ENCODE data around the gene CTF1. TPM values are rescaled to one million over a fixed set of nuclear protein-coding genes. Genes with fewer than 3 reads are reported as not detected.
"Not testable (repeated sequence)": the region's sequence is repeated elsewhere in the genome, so short reads cannot be mapped to it uniquely, and the experiment has no call there.

CTF1 gene
- total RNA-seq, 1 donor from 2014 or later = 0.17 TPM

DNA sequence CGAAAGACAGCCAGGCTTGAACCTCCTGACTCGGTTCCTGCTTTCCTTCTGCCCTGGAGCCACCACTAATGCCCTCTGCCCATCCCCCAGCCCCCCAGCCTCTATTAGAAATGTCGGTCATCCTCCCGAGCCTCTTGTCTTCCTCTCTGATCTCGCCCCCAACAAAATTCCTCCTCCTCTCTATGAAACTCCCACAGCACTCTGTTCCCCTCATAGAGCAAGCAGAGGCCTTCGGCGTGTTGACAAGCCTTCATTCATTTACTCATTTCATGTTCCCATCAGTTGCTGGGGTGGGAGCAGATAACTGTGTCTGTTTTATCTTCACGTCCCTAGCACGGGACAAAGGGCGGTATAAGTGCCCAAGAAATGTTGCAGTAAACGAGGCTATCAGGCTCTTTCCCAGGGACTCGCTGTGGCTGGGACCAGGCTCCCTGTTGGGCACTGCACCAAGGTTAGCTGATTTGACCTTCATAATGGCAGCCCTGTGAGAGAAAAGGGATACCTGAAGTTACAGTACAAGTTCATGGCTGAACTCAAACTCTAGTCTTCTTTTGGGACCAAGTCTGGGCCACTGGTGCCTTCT, 34.7 kb downstream of the CTF1 start:
- no peak for DNase-seq

DNA sequence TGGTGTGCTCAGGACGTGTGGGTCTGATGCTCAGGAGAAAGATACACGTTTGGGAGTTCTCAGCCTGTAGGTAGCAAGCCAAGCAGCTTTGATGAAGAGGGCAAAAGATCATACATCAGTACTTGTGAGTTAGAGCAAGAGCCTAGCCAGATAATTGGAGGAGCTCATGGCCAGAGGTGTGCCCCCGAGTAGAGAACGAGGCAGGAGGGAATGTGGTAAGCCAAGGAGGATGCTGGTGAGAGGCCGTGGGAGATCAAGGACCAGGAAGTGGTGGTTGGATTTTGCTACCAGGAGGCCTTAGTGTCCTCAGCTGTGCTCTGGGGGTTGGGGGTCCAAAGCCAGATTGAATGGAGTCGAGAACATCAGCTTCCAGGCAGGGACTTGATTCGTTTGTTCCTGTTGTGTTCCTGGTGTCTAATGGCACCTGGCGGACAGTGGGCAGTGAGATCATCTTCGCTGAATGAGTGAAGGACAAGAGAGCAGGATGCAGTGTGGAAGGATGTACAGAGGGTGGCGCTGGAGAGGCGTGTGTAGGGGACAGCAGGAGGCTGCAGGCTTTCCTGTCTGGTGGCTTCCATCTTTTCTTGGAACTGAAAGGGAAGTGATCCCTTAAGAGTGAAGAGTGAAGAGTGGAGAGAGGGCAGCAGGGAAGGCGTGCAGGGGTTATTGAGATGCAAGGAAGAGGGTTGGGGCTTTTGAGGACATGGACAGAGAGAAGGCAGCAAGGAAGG, 38.6 kb downstream of the CTF1 start:
- peak; percentile 77 for DNase-seq

DNA sequence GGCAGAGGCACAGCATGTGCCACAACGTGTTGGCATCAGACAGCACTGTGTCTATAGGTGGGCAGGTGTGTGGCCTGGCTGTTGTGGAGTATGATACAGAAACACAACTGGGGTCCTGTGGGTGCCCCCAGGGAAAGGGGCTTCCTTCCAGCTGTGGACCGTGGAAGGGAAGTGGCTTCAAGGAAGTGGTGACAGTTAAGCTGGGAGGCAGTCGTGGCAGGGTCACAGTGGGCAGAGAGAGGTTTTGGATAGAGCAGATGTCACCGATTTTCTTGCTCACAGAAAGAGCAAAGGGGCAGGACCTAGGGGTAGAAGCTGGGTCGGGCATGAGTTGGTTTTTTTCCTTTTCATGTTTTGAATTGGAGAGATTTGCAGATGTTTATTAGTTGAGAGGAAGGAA, 41.3 kb downstream of the CTF1 start:
- no peak for DNase-seq

DNA sequence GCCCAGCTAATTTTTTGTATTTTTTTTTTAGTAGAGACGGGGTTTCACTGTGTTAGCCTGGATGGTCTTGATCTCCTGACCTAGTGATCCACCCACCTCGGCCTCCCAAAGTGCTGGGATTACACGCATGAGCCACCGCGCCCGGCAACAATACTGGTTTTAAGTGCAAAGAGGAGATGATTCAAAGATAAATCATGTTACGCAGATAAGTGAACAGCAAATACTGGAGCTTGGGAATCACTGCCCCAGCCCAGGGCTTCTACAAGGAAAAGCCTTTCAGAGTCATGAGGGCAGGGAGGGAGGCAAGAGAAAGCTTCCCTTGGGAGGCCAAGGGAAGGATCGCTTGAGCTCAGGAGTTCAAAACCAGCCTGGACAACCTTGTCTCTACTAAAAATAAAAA, 43.2 kb downstream of the CTF1 start:
- not testable (repeated sequence) for DNase-seq

DNA sequence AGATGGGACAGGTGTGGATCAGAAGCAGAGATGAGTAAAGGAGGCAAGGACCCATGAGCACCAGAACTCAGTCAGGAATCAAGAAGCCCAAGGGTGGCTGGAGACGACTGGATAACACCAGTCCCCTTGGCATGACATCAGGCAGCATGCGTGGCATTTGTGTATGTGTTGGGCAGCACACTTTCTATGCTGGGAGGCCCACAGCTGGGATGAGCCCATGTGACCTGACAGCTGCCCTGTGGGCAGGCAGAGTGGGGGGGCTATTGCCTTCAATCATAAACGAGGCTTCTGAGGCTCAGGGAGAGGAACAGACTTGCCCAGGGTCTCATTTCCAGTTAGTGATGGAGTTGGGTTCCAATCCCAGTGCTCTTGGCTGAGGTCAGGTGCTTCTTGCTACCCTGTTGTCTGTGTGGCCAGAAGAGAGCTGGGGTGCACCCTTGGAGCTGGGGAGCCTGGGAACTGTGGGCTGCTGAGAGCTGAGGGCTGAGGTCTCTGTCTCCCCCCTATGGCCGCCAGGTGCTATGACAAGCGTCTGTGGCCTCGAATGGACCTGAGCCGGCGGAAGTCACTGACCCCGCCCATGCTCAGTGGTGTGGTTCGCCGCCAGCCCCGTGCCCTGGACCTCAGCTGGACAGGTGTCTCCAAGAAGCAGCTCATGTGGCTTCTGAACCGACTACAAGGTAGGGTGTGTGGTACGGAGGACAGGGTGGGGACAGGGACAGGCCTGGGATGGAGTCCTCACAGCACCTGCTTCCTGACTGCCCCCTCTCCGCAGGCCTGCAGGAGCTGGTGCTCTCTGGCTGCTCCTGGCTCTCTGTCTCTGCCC, 45.4 kb downstream of the CTF1 start:
- DNase-seq = peak; percentile 84

DNA sequence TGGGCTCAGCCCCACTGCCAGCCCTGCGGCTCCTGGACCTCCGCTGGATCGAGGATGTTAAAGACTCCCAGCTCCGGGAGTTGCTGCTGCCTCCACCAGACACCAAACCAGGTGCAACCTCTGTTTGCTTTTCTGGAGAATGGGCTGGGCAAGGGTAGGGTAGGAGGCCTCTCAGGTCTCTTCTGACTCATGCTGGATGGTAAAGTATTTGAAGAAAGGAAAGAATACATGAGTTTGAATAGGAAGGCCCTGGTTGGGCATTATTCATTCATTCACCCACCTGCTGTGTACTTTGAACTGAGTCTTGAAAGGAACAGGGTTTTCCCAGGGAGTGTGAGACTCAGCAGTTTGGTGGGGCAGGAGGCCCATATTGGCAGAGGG, 46.0 kb downstream of the CTF1 start:
- no peak for DNase-seq

DNA sequence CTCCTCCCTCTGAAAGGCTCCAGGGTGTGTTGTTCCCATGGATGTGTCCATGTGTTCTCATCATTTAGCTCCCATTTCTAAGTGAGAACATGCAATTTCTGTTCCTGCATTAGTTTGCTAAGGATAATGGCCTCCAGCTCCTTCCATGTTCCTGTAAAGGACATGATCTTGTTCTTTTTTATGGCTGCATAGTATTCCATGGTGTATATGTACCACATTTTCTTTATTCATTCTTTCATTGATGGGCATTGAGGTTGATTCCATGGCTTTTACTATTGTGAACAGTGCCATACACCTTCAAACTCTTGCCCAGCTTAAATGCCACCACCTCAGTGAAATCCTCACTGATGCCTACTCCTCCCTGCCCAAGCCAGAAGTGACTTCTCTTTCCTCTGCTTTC, 47.9 kb downstream of the CTF1 start:
- no peak for DNase-seq

DNA sequence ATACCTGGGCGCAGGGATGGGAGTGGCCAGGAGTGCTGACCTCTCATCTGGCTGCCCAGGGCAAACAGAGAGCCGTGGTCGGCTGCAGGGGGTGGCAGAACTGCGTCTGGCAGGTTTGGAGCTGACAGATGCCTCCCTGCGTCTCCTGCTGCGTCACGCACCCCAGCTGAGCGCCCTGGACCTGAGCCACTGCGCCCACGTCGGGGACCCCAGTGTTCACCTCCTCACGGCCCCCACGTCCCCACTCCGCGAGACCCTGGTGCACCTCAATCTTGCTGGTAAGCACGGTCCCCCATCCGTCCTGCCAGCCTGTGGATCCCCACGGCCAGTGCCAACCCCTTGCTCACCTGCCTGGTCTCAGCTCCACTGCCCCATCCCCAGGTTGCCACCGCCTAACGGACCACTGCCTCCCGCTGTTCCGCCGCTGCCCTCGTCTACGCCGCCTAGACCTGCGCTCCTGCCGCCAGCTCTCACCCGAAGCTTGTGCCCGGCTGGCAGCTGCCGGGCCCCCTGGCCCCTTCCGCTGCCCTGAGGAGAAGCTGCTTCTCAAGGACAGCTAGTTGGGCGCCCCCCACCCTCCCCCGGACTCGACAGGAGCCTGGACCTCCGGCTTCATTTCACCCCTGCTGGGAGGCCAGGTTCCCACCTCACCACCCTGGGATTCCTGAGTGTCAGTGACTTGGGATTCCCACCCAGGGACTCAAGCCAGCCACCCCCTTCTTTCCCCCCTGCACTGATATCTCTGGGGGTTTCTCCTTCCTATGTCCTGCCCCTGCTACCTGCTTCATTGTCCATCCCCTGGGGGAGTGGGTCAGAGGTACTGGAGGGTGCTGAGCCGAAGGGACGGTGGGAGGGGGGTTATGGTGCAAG, 50.5 kb downstream of the CTF1 start:
- no peak for DNase-seq

DNA sequence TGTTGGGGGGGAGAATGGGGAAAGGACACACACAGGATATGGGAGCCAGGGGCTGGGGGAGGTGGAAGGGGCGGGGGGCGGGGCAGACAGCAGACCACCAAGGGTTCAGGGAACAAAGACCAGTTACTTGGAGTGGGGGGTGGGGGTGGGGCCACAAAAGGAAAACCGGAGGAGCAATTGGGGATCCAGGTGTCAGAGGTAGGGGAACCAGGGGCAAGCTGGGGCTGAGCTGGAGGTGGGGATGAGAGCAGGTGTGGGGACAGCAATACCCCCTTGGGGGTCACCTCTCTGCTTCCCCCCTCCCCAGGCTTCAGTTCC, 51.1 kb downstream of the CTF1 start:
- no peak for DNase-seq

DNA sequence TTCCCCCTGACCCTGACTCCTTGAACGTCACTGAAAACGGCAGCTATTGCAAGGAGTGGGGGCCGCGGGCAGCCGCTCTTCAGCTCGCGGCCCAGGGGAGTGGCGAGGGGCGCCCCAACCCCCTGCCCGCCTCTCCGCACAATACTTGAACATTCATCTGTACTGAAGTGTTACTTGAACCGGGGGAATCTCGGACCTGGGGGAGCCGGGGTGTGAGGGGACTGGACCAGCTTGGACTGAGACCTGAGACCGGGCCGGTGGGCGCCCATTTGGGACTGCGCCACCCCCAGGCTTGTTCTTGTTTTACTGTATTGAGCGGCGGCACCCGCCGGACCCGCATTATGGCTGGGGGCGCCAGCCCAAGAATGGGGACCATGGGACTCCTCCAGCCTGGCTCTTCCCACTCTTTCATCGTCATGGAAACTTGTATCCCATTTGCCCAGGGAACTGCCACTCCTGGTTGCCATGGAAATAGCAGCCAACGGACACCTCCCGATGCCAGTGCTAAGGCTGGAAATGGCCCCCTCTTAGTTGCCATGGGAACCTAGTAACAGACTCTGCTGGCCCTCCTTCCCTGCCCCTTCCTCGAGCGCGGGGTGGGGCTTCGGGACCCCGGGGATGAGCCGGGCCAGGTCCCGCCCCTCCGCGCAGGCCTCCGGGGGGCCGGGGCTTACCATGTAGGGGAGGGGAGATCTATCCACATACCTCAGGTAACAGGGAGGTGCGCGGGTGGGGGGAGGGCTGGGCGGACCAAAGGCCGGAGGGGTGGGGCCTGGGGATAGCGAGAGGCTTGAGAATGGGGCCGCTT, 51.6 kb downstream of the CTF1 start:
- peak; percentile 99 for DNase-seq

DNA sequence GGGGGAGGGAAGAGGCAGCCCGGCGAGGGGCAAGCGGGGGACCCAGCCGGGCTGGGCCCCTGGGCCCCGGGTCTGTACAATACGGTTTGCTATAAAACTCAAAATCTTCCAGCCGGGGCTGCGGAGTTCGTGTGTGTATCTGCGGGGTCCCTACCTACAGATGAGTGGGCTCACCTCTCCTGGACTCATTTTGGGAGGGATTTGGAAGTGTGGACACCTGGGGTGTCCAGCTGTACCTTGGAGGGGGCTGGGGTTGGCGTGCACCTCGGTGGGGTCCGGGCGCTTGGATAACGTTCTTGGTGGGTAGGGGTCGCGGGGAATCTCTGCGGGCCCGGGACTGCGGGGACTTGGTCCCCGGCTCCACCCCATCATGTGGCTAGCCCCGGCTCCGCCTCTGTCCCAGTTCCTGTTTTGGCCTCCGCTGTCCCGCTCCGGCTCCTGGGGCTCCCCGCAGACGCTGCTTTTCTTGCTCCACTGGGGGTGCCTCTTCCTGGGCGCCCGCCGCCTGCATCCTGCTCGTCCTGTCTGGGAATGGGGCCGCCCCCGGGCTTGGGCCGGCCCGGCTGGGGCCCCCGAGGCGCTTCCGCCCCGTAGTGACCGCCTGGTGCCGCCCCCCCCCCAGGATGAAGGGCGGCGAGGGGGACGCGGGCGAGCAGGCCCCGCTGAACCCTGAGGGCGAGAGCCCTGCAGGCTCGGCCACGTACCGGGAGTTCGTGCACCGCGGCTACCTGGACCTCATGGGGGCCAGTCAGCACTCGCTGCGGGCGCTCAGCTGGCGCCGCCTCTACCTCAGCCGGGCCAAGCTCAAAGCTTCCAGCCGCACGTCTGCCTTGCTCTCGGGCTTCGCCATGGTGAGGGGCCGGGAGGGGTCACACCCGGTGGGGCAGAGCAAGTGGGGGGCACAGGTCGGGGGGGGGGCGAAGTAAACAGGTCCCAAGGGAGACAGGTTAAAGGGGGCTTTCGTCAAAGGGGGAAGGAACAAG, 52.5 kb downstream of the CTF1 start, which contains the start of gene ORAI3:
Gene ORAI3 (plus strand): TSS at position 402 of the 983 bp plus-strand sequence. CDS start 222 bp downstream, at position 624.
- peak; percentile 65 for DNase-seq

DNA sequence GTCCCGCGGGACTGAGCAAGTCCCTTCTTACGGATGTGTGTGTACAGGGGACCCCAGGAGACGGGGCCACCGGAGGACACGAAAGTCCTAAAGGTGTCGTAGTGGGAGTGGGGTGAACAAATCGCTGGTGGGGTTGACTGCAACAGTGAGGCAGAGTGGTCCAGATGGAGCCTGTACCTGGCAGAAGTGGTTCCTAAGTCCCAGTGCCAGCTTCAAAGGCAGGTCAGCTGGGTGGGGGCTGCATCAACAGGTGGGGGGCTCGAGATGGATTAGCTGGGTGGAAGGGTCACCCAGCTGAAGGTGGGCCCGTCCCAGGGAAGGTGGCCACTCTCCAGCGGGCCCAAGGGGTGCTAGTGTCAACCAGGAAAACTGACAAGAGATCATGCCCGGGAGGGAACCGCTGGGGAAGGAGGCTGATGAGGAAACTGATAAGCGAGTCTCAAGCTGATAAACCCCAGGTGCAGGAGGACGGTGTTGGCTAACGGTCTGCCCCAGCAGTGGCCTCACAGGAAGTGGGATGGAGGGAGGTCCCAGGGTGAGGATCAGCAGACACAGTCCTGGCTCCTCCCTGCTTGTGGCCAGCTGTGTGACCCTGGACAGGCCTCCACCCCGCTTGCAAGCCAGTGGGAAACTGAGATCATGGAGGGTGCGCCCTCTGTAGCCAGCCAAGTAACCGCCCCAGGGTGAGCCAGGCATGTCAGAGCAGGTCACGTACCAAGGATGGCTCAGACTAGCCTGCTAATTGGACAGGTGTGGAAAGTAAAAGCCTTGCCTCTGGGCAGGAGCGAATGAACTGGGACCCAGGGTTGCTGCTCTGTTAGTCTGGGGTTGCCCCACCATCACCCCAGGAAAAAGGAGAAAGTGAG, 53.5 kb downstream of the CTF1 start:
- DNase-seq = peak; percentile 71

DNA sequence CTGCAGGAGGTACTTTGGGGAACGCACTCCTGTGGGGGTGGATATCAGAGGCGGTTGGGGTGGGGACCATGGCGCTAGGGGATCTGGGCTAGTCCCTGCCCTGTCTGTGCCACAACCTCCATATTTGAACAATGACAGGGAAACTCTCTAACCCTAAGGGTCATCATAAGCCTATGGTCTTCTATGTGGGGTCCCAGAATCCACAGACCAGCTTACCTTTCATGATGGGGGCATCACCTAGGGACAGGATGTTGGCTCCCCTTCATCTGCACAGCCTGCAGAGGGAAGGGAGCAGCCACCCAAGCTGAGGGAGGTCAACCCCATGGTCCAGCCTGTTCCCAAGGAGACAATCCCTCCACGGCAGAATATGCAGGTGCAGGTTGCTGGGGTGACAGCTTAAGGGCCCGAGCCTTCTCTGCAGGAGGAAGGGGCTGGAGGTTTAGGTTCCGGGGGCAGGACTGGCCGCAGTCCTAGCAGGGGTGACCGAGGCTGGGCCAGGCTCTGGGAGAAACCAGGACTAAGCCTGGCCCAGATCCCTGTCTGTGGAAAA, 54.2 kb downstream of the CTF1 start:
- no peak for DNase-seq

DNA sequence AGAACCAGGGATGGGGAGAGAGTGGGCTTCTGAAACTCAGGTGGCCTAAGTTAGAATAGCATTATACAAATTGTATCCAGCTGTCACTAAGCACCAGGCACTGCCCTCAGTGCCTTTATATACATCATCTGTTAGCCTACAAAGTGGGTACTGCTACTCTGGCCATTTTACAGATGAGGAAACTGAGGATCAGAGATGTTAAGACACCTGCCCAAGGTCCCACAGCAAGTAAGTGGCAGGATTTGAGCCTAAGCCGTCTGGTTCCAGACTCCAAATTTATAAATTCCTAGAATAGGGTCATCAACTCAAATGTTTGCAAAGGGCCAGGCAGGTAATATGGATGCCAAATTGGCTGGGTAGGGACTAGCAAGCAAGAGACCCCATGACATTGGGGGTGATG, 54.8 kb downstream of the CTF1 start:
- no peak for DNase-seq

DNA sequence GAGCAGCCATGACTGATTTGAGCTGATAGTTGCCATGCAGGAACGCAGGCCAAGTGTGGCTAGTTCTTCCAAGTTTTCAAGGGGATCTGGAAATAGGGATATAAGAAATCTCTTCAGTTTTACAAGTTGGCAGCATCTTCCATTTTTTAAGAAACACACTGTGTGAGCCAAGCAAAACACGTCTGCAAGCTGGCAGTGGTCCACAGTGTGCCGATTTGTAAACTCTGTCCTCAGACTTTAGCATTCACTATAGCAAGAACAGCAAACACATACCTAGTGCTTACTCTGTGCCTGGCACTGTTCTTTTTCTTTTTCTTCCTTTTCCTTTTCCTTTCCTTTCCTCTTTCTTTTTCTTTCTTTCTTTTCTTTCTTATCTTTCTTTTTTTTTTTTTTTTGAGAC, 55.3 kb downstream of the CTF1 start:
- DNase-seq = no peak

DNA sequence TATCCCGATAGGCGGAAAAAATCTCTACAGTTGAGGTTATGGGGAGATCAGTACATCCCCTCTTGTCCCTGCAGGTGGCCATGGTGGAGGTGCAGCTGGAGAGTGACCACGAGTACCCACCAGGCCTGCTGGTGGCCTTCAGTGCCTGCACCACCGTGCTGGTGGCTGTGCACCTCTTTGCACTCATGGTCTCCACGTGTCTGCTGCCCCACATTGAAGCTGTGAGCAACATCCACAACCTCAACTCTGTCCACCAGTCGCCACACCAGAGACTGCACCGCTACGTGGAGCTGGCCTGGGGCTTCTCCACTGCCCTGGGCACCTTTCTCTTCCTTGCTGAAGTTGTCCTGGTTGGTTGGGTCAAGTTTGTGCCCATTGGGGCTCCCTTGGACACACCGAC, 56.7 kb downstream of the CTF1 start:
- no peak for DNase-seq
